BE2C (cell line): ENCODE measurements around the gene SMURF1.

Experiments used
- DNase-seq: peaks from one replicate; pipeline ENCODE4 v3.0.0-alpha.2; 2020
- H3K27me3 ChIP-seq: fragments of 250-450 bp; sonication (Bioruptor Pico); 2 replicates; pipeline ENCODE4 v1.5.1; 2020; ENCODE audit warnings: mild to moderate bottlenecking
- H3K36me3 ChIP-seq: fragments of 250-450 bp; sonication (Bioruptor Pico); 2 replicates; pipeline ENCODE4 v1.5.1; 2020; ENCODE audit warnings: mild to moderate bottlenecking
- H3K4me1 ChIP-seq: fragments of 250-450 bp; sonication (Bioruptor Pico); 2 replicates; pipeline ENCODE4 v1.5.1; 2020
- H3K4me3 ChIP-seq: 2 replicates; pipeline ENCODE4 v1.5.1; 2011; ENCODE audit warnings: low read depth, low read length
- H3K9me3 ChIP-seq: fragments of 250-450 bp; sonication (Bioruptor Pico); 2 replicates; pipeline ENCODE4 v1.5.1; 2020
- CTCF ChIP-seq: IDR thresholded peaks from 2 replicates; pipeline ENCODE4 v1.5.1; 2012; ENCODE audit warnings: mild to moderate bottlenecking, low read depth, low read length

SMURF1 gene

GRCh38 chr7:99073839-99074446 is 70.0 kb downstream of the SMURF1 start:
- H3K4me1 ChIP-seq: no peaks in the 10 kb centered on the region

GRCh38 chr7:99072126-99072525 is 71.8 kb downstream of the SMURF1 start:
- no peak for DNase-seq
- no peaks in the 10 kb centered on the region for H3K9me3 ChIP-seq
- H3K27me3 ChIP-seq: no peaks in the 10 kb centered on the region
- H3K4me3 ChIP-seq: no peak overlapping the region
- H3K36me3 ChIP-seq: no peaks in the 10 kb centered on the region
- no peak for TF ChIP-seq CTCF
- H3K4me1 ChIP-seq: no peaks in the 10 kb centered on the region

More at GRCh38 chr7:99073839-99074446, 70.0 kb downstream of the SMURF1 start:
- H3K4me3 ChIP-seq: no peak overlapping the region
- H3K9me3 ChIP-seq: no peaks in the 10 kb centered on the region
- TF ChIP-seq CTCF: no peak
- no peaks in the 10 kb centered on the region for H3K36me3 ChIP-seq
- H3K27me3 ChIP-seq: no peaks in the 10 kb centered on the region
- DNase-seq: no peak

GRCh38 chr7:99070361-99070760 is 73.5 kb downstream of the SMURF1 start:
- H3K36me3 ChIP-seq: no peaks in the 10 kb centered on the region
- no peak for TF ChIP-seq CTCF
- H3K4me1 ChIP-seq: no peaks in the 10 kb centered on the region
- H3K9me3 ChIP-seq: no peaks in the 10 kb centered on the region
- no peak for DNase-seq
- no peaks in the 10 kb centered on the region for H3K27me3 ChIP-seq
- H3K4me3 ChIP-seq: no peak overlapping the region

- no peak for TF ChIP-seq CTCF
Observed at GRCh38 chr7:99061001-99061776, 82.7 kb downstream of the SMURF1 start.

GRCh38 chr7:99054781-99055180 is 89.1 kb downstream of the SMURF1 start:
- no peak for DNase-seq
- Histone ChIP-seq H3K36me3 (peaks cover 29% of the 10 kb centered on the region), H3K9me3 (no peaks in the 10 kb centered on the region), H3K27me3 (no peaks in the 10 kb centered on the region), H3K4me3 (no peak overlapping the region), H3K4me1 (no peaks in the 10 kb centered on the region)
- no peak for TF ChIP-seq CTCF

More at GRCh38 chr7:99061001-99061776, 82.7 kb downstream of the SMURF1 start:
- Histone ChIP-seq H3K27me3 (no peaks in the 10 kb centered on the region), H3K4me1 (no peaks in the 10 kb centered on the region), H3K36me3 (no peaks in the 10 kb centered on the region), H3K9me3 (no peaks in the 10 kb centered on the region), H3K4me3 (no peak overlapping the region)
- no peak for DNase-seq

GRCh38 chr7:99050971-99051370 is 92.9 kb downstream of the SMURF1 start:
- H3K27me3 ChIP-seq: no peaks in the 10 kb centered on the region
- H3K36me3 ChIP-seq: peaks cover 45% of the 10 kb centered on the region
- no peaks in the 10 kb centered on the region for H3K4me1 ChIP-seq
- TF ChIP-seq CTCF: no peak
- DNase-seq: no peak
- H3K9me3 ChIP-seq: no peaks in the 10 kb centered on the region
- H3K4me3 ChIP-seq: no peak overlapping the region
